Endothelial cell of umbilical vein (primary cell): ENCODE measurements around the gene AFG1L. TPM values are rescaled to one million over a fixed set of nuclear protein-coding genes. Genes with fewer than 3 reads are reported as not detected.
A peak's percentile ranks its signal among the peaks of the same experiment; 100 is the strongest.

Source experiments
- BruUV-seq: library from RNA; stranded (reverse); fragments of 400-500 nt; replicated peaks from 2 replicates; lab custom pipeline; 2021; lab: Mats Ljungman, UMichigan
- CTCF ChIA-PET: fragments of 300-600, 350-600 bp; sonication (Branson Sonifier 250); formaldehyde crosslinking; loops from one replicate; lab custom pipeline; 2021; ENCODE audit warnings: antibody characterized with exemption, inconsistent platforms; lab: Charles Lee
- POLR2A ChIA-PET: fragments of 300-600, 350-600 bp; sonication (Branson Sonifier 250); formaldehyde crosslinking; loops from one replicate; lab custom pipeline; 2021; ENCODE audit warnings: antibody characterized with exemption, inconsistent platforms; lab: Charles Lee
- DNase-seq: peaks from one replicate; pipeline ENCODE4 v3.0.0-alpha.2; 2011; ENCODE audit warnings: low read depth, low spot score
- FAIRE-seq: peaks from 2 replicates; lab custom pipeline; 2011; peaks lifted over from hg19 to GRCh38; lab: Jason Lieb, UNC
- H2AFZ ChIP-seq: 2 replicates; pipeline ENCODE4 v1.6.0; 2012; ENCODE audit warnings: low read depth, low read length, control low read depth, inconsistent platforms
- H3K27ac ChIP-seq: 2 replicates; pipeline ENCODE4 v1.5.1; 2011; ENCODE audit warnings: low read depth, mild to moderate bottlenecking, control low read depth, low read length, moderate library complexity; ENCODE audit not compliant: insufficient read depth
- H3K27me3 ChIP-seq, 2 experiments: 2 replicates each; pipeline versions ENCODE4 v1.6.0 to v1.6.1; 2011; ENCODE audit warnings: low read length in 2 of 2, mixed read lengths in 1 of 2; ENCODE audit not compliant: control insufficient read depth in 2 of 2, insufficient read depth in 2 of 2
- H3K36me3 ChIP-seq, 2 experiments: 2 replicates in 1 of 2; 3 replicates in 1 of 2; pipeline ENCODE4 v1.5.1; 2011; ENCODE audit warnings: low read length in 2 of 2, mild to moderate bottlenecking in 1 of 2, moderate library complexity in 1 of 2; ENCODE audit not compliant: control insufficient read depth in 2 of 2, insufficient read depth in 2 of 2; ENCODE audit errors: extremely low read depth in 1 of 2
- H3K4me1 ChIP-seq: 3 replicates; pipeline ENCODE4 v1.5.1; 2011; ENCODE audit warnings: mild to moderate bottlenecking, low read length; ENCODE audit not compliant: control insufficient read depth, insufficient read depth; ENCODE audit errors: extremely low read depth
- H3K4me2 ChIP-seq: 2 replicates; pipeline ENCODE4 v1.6.1; 2011; ENCODE audit warnings: low read length, control low read depth, mixed read lengths; ENCODE audit not compliant: insufficient read depth
- H3K4me3 ChIP-seq, 3 experiments: fragments of 200-600 bp in 1 of 3; sonication (generic), shearing (Covaris generic) in 1 of 3; replicated peaks in 1 of 3; 2 replicates each; pipeline ENCODE4 v1.5.1; 2011 to 2016; ENCODE audit warnings: control low read depth in 3 of 3, low read length in 3 of 3, mild to moderate bottlenecking in 2 of 3, inconsistent platforms in 1 of 3, low read depth in 1 of 3, moderate library complexity in 1 of 3; ENCODE audit not compliant: insufficient read depth in 1 of 3
- H3K79me2 ChIP-seq: 2 replicates; pipeline ENCODE4 v1.6.0; 2012; ENCODE audit warnings: low read length, inconsistent platforms; ENCODE audit not compliant: control insufficient read depth, insufficient read depth
- H3K9ac ChIP-seq: replicated peaks from 2 replicates; pipeline ENCODE3; 2011; ENCODE audit warnings: low read length, control low read depth; ENCODE audit not compliant: insufficient read depth; ENCODE audit errors: extremely low read depth
- H3K9me1 ChIP-seq: replicated peaks from 3 replicates; pipeline ENCODE4 v1.6.0; 2011; ENCODE audit warnings: mild to moderate bottlenecking, low read length; ENCODE audit not compliant: control insufficient read depth, insufficient read depth; ENCODE audit errors: extremely low read depth
- H3K9me3 ChIP-seq: replicated peaks from 2 replicates; pipeline ENCODE4 v1.5.1; 2012; ENCODE audit warnings: low read length, inconsistent platforms; ENCODE audit not compliant: control insufficient read depth, insufficient read depth
- H4K20me1 ChIP-seq: replicated peaks from 2 replicates; pipeline ENCODE3; 2011; ENCODE audit warnings: mild to moderate bottlenecking, low read length; ENCODE audit not compliant: control insufficient read depth, insufficient read depth; ENCODE audit errors: extremely low read depth
- EZH2 ChIP-seq: IDR thresholded peaks from 2 replicates; pipeline ENCODE4 v1.6.1; 2012; ENCODE audit warnings: borderline replicate concordance, low read depth, mild to moderate bottlenecking, moderate library complexity, low read length, inconsistent platforms; ENCODE audit not compliant: severe bottlenecking
- FOS ChIP-seq: IDR thresholded peaks from 2 replicates; pipeline ENCODE4 v1.6.1; 2011; ENCODE audit warnings: mild to moderate bottlenecking, low read length, moderate library complexity, borderline replicate concordance; ENCODE audit not compliant: insufficient read depth
- GATA2 ChIP-seq: IDR thresholded peaks from 2 replicates; pipeline ENCODE4 v1.7.0; 2011; ENCODE audit warnings: low read depth, mild to moderate bottlenecking, moderate library complexity, mixed read lengths, low read length; ENCODE audit not compliant: insufficient read length, insufficient read depth
- JUN ChIP-seq: IDR thresholded peaks from 2 replicates; pipeline ENCODE4 v1.6.1; 2011; ENCODE audit warnings: borderline replicate concordance, low read depth; ENCODE audit not compliant: insufficient read length, insufficient read depth
- MYC ChIP-seq: IDR thresholded peaks from one replicate; pipeline ENCODE4 v1.6.1; 2011; ENCODE audit warnings: mild to moderate bottlenecking, low read depth, low read length
- POLR2A ChIP-seq: IDR thresholded peaks from 2 replicates; pipeline ENCODE4 v1.6.1; 2012; ENCODE audit warnings: low read depth, mild to moderate bottlenecking, control low read depth, low read length
- POLR2AphosphoS5 ChIP-seq: IDR thresholded peaks from 2 replicates; pipeline ENCODE4 v1.6.1; 2012; ENCODE audit warnings: low read depth, mild to moderate bottlenecking, control low read depth, low read length, moderate library complexity; ENCODE audit not compliant: insufficient read depth
- dilution Hi-C: fragments of 300-500 bp; cut with MboI; formaldehyde crosslinking; loops from one replicate; pipeline ENCODE4 v1.15.0; 2019; ENCODE audit warnings: low sequenced_read_pairs; ENCODE audit not compliant: extremely low pct_ligation_motif_present
- intact Hi-C: fragments of 100-400 bp; cut with micrococcal nuclease; formaldehyde crosslinking; loops from one replicate; pipeline ENCODE4 v1.10.0; 2022
- polyA plus RNA-seq, 4 experiments: library from polyadenylated mRNA; depleted of rRNA in 3 of 4; stranded (reverse) in 3 of 4; unstranded in 1 of 4; fragments of >200 nt; gene quantifications; 2 replicates each; pipeline versions ENCODE4 v1.2.1 to v1.2.3, GENCODE V29; 2011 to 2012; ENCODE audit warnings: missing spikeins in 1 of 4
- total RNA-seq: library from RNA; stranded (reverse); gene quantifications from 2 replicates; pipeline ENCODE4 v1.2.3, GENCODE V29; 2021
- TF ChIP-seq, protein P1 (sequence below), 2 donors: IDR thresholded peaks; 1 replicate in 1 of 2; 2 replicates in 1 of 2; pipeline ENCODE4 v1.5.1; 2011; ENCODE audit warnings: low read length in 2 of 2, mild to moderate bottlenecking in 2 of 2, moderate library complexity in 2 of 2, control low read depth in 1 of 2, inconsistent platforms in 1 of 2, low read depth in 1 of 2; ENCODE audit not compliant: insufficient read depth in 1 of 2; ENCODE audit errors: extremely low read depth in 1 of 2
- TF ChIP-seq, protein P2 (sequence below): IDR thresholded peaks from 2 replicates; pipeline ENCODE4 v1.6.1; 2011; ENCODE audit not compliant: insufficient read depth, insufficient read length

Gene AFG1L
- total and polyA plus RNA-seq, 2 donors (not counting 3 experiments of a cell fraction or from before 2014, with no cell fraction given) = 1.0 to 6.2 TPM

DNA sequence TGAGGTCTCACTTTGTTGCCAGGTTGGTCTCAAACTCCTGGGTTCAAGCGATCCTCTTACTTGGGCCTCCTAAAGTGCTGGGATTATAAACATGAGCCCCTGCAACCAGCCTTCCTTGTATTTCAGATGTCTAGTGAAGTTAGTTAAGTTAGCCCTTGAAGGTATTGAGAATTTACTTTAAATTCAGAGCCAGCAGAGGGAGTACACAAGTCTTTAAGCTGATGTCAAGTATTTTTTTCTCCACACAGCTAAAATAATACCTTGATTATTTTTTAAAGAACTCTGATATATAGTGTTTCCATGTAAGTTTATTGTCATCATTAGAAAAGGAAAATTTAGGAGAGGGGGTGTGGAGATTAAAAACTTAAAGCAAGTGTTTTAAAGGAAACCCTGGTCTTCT lies 275.7 kb downstream of the AFG1L start:
- no peaks in the 10 kb centered on the region for H3K9me3 ChIP-seq
- H3K79me2 ChIP-seq = peaks cover 11% of the 10 kb centered on the region
- TF ChIP-seq POLR2AphosphoS5 (no peak), FOS (no peak), MYC (no peak)
- TF ChIP-seq, protein P1, sequence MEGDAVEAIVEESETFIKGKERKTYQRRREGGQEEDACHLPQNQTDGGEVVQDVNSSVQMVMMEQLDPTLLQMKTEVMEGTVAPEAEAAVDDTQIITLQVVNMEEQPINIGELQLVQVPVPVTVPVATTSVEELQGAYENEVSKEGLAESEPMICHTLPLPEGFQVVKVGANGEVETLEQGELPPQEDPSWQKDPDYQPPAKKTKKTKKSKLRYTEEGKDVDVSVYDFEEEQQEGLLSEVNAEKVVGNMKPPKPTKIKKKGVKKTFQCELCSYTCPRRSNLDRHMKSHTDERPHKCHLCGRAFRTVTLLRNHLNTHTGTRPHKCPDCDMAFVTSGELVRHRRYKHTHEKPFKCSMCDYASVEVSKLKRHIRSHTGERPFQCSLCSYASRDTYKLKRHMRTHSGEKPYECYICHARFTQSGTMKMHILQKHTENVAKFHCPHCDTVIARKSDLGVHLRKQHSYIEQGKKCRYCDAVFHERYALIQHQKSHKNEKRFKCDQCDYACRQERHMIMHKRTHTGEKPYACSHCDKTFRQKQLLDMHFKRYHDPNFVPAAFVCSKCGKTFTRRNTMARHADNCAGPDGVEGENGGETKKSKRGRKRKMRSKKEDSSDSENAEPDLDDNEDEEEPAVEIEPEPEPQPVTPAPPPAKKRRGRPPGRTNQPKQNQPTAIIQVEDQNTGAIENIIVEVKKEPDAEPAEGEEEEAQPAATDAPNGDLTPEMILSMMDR (IDR thresholded peaks at IDR 0.05; ENCODE audit: extremely low read depth in 1 of 2, insufficient read depth in 1 of 2, low read depth in 1 of 2, low read length in 2 of 2) = peak in 1 of 2 donors; percentile 2
- intact Hi-C loops = no loop called here
- no peak overlapping the region for H3K4me3 ChIP-seq
- no TSS peak for BruUV-seq
- no peaks in the 10 kb centered on the region for H3K27me3 ChIP-seq
- H3K36me3 ChIP-seq = peaks cover 0 to 2% of the 10 kb centered on the region in 2 experiments
- H4K20me1 ChIP-seq = no peaks in the 10 kb centered on the region
- H3K9me1 ChIP-seq = no peaks in the 10 kb centered on the region
- no peak for DNase-seq
- dilution Hi-C loops = no loop called here
- no peak overlapping the region for H2AFZ ChIP-seq
- FAIRE-seq = no peak
- H3K9ac ChIP-seq = no peak overlapping the region
- no peak overlapping the region for H3K27ac ChIP-seq
- H3K4me2 ChIP-seq = no peak overlapping the region
- H3K4me1 ChIP-seq = peaks cover 9% of the 10 kb centered on the region
- ChIA-PET CTCF (interaction anchor here (0.6 to 1.5 kb wide), 15 partner anchors 8 to 504 kb away, joined by 3 to 17 read pairs (median 4); no protein-coding TSS in a partner anchor), POLR2A (no interaction called here)

DNA sequence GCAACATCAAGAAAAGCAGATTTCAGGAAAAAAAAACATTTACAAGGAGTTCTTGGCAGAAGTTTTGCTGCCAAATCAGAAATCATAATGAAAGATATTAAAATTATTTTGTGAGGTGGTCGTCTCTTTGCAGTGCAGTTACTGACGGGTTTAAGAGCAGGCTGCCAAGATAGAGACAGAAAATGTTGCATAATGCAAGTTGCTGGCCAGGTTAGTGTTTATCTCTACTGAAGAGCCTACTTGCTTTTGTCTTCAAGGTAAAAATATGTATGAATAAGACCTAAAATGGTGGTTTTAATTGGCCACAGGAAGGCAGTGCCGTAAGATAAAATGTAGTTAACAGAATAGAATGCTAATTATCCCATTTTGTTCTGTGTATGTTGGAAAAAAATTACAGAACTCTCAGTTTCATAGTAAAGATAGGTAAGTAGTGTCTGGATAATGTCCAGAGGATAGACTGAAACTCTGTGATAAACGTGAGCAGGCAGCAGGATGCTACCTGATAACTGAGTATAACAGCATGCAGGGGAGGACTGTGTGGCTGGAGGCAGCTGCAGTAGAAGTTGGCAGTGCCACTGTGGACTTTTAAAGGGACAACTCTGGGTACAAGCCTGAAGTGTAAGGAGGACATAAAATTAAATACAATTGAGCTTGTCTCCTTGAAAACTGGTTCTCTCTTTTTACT lies 279.7 kb downstream of the AFG1L start:
- Histone ChIP-seq H3K9ac (no peak overlapping the region), H3K4me3 (no peak overlapping the region), H4K20me1 (peaks cover 3% of the 10 kb centered on the region), H3K27ac (no peak overlapping the region), H3K9me3 (no peaks in the 10 kb centered on the region), H3K36me3 (no peaks in the 10 kb centered on the region), H3K4me2 (no peak overlapping the region), H3K27me3 (no peaks in the 10 kb centered on the region), H3K9me1 (no peaks in the 10 kb centered on the region), H3K79me2 (peaks cover 1% of the 10 kb centered on the region), H3K4me1 (no peaks in the 10 kb centered on the region), H2AFZ (no peak overlapping the region)
- intact Hi-C loops = no loop called here
- FAIRE-seq (no peak), DNase-seq (no peak)
- dilution Hi-C loops = no loop called here
- ChIA-PET POLR2A (interaction anchor here (1.7 kb wide), 1 partner anchor 14 kb away, joined by 5 read pairs; no protein-coding TSS in a partner anchor), CTCF (interaction anchor here (2.8 kb wide), 1 partner anchor 8 kb away, joined by 19 read pairs; no protein-coding TSS in a partner anchor)
- TF ChIP-seq POLR2AphosphoS5 (no peak), FOS (no peak), JUN (no peak), MYC (no peak), GATA2 (no peak), EZH2 (no peak), POLR2A (no peak)
- TF ChIP-seq, protein P1 (IDR thresholded peaks at IDR 0.05; ENCODE audit: extremely low read depth in 1 of 2, insufficient read depth in 1 of 2, low read depth in 1 of 2, low read length in 2 of 2) = no peak
- TF ChIP-seq, protein P2, sequence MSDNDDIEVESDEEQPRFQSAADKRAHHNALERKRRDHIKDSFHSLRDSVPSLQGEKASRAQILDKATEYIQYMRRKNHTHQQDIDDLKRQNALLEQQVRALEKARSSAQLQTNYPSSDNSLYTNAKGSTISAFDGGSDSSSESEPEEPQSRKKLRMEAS = no peak
- BruUV-seq = no TSS peak
